Fibroblast of lung (primary cell): ENCODE results near the gene CTPS2.

Source experiments
- EZH2 ChIP-seq: IDR thresholded peaks from 2 replicates; pipeline ENCODE4 v1.5.1; 2012; ENCODE audit warnings: low read length, control low read depth, mild to moderate bottlenecking; ENCODE audit errors: missing control alignments
- TF ChIP-seq, protein P1 (sequence below), 2 donors: IDR thresholded peaks in 1 of 2; conservative IDR thresholded peaks in 1 of 2; 1 replicate in 1 of 2; 2 replicates in 1 of 2; pipeline ENCODE4 v1.5.1; 2011 to 2012; ENCODE audit warnings: low read length in 2 of 2, control low read depth in 1 of 2, inconsistent platforms in 1 of 2, low read depth in 1 of 2, mild to moderate bottlenecking in 1 of 2

DNA sequence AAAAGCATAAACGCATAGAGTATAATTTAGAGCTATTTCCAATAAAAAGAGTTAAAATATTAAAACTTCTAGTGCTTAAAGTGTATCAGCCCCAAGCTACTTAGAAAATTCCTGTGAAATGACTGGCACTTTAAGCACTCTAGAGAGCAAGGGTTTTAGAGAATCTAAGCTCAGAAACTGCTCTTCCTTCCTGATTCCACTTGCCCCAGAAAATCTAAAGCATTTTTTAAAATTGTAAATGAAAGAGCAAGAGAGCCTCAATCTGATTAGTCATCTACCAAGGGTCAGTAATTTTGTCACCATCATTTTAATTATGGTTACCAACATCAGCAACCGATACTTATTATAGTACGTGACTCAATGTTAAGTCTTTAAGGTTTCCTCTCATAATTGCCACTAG lies 25.0 kb downstream of the CTPS2 start:
- TF ChIP-seq, protein P1, sequence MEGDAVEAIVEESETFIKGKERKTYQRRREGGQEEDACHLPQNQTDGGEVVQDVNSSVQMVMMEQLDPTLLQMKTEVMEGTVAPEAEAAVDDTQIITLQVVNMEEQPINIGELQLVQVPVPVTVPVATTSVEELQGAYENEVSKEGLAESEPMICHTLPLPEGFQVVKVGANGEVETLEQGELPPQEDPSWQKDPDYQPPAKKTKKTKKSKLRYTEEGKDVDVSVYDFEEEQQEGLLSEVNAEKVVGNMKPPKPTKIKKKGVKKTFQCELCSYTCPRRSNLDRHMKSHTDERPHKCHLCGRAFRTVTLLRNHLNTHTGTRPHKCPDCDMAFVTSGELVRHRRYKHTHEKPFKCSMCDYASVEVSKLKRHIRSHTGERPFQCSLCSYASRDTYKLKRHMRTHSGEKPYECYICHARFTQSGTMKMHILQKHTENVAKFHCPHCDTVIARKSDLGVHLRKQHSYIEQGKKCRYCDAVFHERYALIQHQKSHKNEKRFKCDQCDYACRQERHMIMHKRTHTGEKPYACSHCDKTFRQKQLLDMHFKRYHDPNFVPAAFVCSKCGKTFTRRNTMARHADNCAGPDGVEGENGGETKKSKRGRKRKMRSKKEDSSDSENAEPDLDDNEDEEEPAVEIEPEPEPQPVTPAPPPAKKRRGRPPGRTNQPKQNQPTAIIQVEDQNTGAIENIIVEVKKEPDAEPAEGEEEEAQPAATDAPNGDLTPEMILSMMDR (conservative IDR thresholded peaks at IDR 0.05 in 1 of 2, IDR thresholded peaks at IDR 0.05 in 1 of 2; ENCODE audit: low read depth in 1 of 2, low read length in 2 of 2): no peak
- no peak for TF ChIP-seq EZH2
